Esophagus muscularis mucosa (tissue), 4 donors: ENCODE data around the gene SPEF2. TPM values are rescaled to one million over a fixed set of nuclear protein-coding genes. Genes with fewer than 3 reads are reported as not detected.

Experiments
- DNase-seq: peaks from one replicate; pipeline ENCODE4 v3.0.0-alpha.2; 2017; ENCODE audit errors: extremely low spot score
- H3K27ac ChIP-seq, 4 donors: fragments of 200-600 bp; sonication (generic); replicated peaks in 1 of 4; 1 replicate in 3 of 4; 2 replicates in 1 of 4; pipeline ENCODE4 v1.5.1; 2016 to 2019; ENCODE audit warnings: mild to moderate bottlenecking in 1 of 4
- H3K27me3 ChIP-seq, 4 donors: fragments of 200-600 bp; sonication (generic); one replicate each; pipeline versions ENCODE4 v1.5.1 to v1.6.0; 2016 to 2019
- H3K36me3 ChIP-seq, 4 donors: fragments of 200-600 bp; sonication (generic); one replicate each; pipeline ENCODE4 v1.5.1; 2016 to 2019
- H3K4me1 ChIP-seq, 4 donors: fragments of 200-600 bp; sonication (generic); one replicate each; pipeline ENCODE4 v1.5.1; 2016 to 2019
- H3K4me3 ChIP-seq, 4 donors: fragments of 200-600 bp; sonication (generic); 1 replicate in 2 of 4; 2 replicates in 2 of 4; pipeline ENCODE4 v1.5.1; 2016 to 2019; ENCODE audit warnings: mild to moderate bottlenecking in 4 of 4, moderate library complexity in 1 of 4
- H3K9me3 ChIP-seq, 4 donors: fragments of 200-600 bp; sonication (generic); 1 replicate in 3 of 4; 2 replicates in 1 of 4; pipeline ENCODE4 v1.5.1; 2016 to 2019
- EP300 ChIP-seq: sonication (generic); formaldehyde crosslinking; IDR thresholded peaks from one replicate; pipeline ENCODE4 v1.6.1; 2017; ENCODE audit warnings: antibody characterized with exemption
- POLR2A ChIP-seq: fragments of 450-650 bp; IDR thresholded peaks from one replicate; pipeline ENCODE4 v1.6.1; 2017; ENCODE audit warnings: antibody characterized with exemption, moderate library complexity, mild to moderate bottlenecking, low read depth
- POLR2AphosphoS5 ChIP-seq, 2 donors: sonication (generic); formaldehyde crosslinking; IDR thresholded peaks; one replicate each; pipeline ENCODE4 v1.6.1; 2017; ENCODE audit warnings: antibody characterized with exemption in 2 of 2
- WGBS: methylation state at CpG from one replicate; pipeline ENCODE4 v1.1.5; 2018; 5-methylcytosine and 5-hydroxymethylcytosine counted together
- intact Hi-C: fragments of 100-400 bp; cut with DNase I; formaldehyde crosslinking; loops from one replicate; pipeline ENCODE4 v1.15.1; 2023
- total RNA-seq, 4 donors: library from RNA; depleted of rRNA; stranded (reverse); fragments of >200 nt; gene quantifications; one replicate each; pipeline versions ENCODE4 v1.1.0 to v1.2.1, GENCODE V29; 2016
- TF ChIP-seq, protein P1 (sequence below), 3 experiments: fragments of 200-600 bp in 2 of 3; fragments of 450-650 bp in 1 of 3; sonication (generic) in 2 of 3; IDR thresholded peaks; one replicate each; pipeline ENCODE4 v1.5.1; 2017 to 2019; ENCODE audit warnings: antibody characterized with exemption in 3 of 3, mild to moderate bottlenecking in 2 of 3, moderate library complexity in 1 of 3

The SPEF2 gene
- total RNA-seq, 4 donors from 2014 or later: 2.8 to 4.6 (median 3.1) TPM

DNA sequence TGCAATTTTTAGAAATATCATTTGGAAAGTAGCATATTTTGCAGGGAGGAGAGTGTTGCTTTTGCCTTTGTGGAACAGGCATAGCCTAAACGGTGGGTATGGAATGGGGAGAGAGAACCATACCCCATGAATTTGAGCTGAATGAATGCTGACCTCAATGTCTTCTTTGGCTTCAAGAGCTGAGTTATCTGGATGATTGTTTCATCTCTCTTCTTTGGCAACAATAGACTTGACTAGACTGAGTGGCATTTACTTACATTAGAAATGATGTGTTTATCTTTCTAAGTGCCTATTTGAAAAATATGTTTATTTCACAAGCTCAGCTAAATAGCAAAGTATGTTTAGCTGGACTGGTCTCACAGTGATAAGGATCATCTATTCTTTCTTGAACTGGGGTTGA, 42.8 kb downstream of the SPEF2 start:
- no peaks in the 10 kb centered on the region for H3K4me1 ChIP-seq
- 77% methylated on average over 1 of the region's 1 CpG for WGBS
- TF ChIP-seq, protein P1, sequence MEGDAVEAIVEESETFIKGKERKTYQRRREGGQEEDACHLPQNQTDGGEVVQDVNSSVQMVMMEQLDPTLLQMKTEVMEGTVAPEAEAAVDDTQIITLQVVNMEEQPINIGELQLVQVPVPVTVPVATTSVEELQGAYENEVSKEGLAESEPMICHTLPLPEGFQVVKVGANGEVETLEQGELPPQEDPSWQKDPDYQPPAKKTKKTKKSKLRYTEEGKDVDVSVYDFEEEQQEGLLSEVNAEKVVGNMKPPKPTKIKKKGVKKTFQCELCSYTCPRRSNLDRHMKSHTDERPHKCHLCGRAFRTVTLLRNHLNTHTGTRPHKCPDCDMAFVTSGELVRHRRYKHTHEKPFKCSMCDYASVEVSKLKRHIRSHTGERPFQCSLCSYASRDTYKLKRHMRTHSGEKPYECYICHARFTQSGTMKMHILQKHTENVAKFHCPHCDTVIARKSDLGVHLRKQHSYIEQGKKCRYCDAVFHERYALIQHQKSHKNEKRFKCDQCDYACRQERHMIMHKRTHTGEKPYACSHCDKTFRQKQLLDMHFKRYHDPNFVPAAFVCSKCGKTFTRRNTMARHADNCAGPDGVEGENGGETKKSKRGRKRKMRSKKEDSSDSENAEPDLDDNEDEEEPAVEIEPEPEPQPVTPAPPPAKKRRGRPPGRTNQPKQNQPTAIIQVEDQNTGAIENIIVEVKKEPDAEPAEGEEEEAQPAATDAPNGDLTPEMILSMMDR (IDR thresholded peaks at IDR 0.05): no peak
- TF ChIP-seq POLR2A: no peak
- no peak for TF ChIP-seq POLR2AphosphoS5 (IDR thresholded peaks at IDR 0.05)
- TF ChIP-seq EP300: no peak
- intact Hi-C loops: no loop called here
- H3K27ac ChIP-seq: no peak overlapping the region
- H3K4me3 ChIP-seq: no peak overlapping the region
- DNase-seq: no peak
- no peaks in the 10 kb centered on the region for H3K27me3 ChIP-seq
- no peaks in the 10 kb centered on the region for H3K36me3 ChIP-seq
- H3K9me3 ChIP-seq: no peaks in the 10 kb centered on the region

DNA sequence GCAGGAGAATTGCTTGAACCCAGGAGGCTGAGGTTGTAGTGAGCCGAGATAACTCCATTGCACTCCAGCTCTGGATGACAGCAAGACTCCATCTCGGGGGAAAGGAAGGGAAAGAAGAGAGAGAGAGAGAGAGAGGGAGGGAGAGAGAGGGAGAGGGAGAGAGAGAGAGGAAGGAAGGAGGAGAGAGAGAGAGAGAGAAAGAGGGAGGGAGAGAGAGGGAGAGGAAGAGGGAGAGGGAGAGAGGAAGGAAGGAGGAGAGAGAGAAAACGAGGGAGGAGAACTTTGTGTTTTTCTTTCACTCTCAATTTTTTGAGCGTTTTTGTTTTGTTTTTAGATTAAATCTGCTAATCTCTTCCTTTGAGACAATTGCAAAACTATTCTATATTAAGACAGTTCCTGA, 46.9 kb downstream of the SPEF2 start:
- 78% methylated on average over 4 of the region's 4 CpGs for WGBS
- Histone ChIP-seq H3K36me3 (no peaks in the 10 kb centered on the region), H3K27me3 (no peaks in the 10 kb centered on the region), H3K4me1 (no peaks in the 10 kb centered on the region), H3K27ac (no peak overlapping the region), H3K4me3 (no peak overlapping the region), H3K9me3 (no peaks in the 10 kb centered on the region)
- DNase-seq: no peak
- TF ChIP-seq POLR2AphosphoS5 (IDR thresholded peaks at IDR 0.05) (no peak), EP300 (no peak), POLR2A (no peak)
- TF ChIP-seq, protein P1 (IDR thresholded peaks at IDR 0.05): no peak
- intact Hi-C loops: no loop called here

DNA sequence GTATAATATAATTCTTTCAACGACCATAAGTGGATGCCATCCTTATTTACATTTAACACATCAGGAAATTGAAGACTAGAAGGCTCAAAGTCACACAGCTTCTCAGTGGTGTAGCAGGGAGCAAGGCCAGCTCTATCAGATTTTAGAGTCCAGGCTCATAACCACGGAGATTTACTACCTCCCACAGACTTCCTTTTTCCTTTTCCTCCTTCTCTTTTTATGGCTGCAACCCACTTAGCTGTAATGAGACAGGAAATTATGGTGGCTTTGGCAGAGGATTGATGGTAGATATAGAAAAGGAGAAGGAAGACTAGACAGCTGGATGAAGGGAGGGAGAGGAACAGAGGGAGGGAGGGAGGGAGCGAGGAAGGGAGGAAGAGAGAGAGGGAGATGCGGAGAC, 47.4 kb downstream of the SPEF2 start:
- TF ChIP-seq POLR2A: no peak
- no peak for TF ChIP-seq POLR2AphosphoS5 (IDR thresholded peaks at IDR 0.05)
- TF ChIP-seq EP300: no peak
- TF ChIP-seq, protein P1 (IDR thresholded peaks at IDR 0.05): no peak
- no peaks in the 10 kb centered on the region for H3K27me3 ChIP-seq
- DNase-seq: no peak
- no peak overlapping the region for H3K27ac ChIP-seq
- WGBS: 60% methylated on average over 4 of the region's 4 CpGs
- intact Hi-C loops: no loop called here
- H3K36me3 ChIP-seq: no peaks in the 10 kb centered on the region
- H3K9me3 ChIP-seq: no peaks in the 10 kb centered on the region
- H3K4me3 ChIP-seq: no peak overlapping the region
- H3K4me1 ChIP-seq: no peaks in the 10 kb centered on the region

DNA sequence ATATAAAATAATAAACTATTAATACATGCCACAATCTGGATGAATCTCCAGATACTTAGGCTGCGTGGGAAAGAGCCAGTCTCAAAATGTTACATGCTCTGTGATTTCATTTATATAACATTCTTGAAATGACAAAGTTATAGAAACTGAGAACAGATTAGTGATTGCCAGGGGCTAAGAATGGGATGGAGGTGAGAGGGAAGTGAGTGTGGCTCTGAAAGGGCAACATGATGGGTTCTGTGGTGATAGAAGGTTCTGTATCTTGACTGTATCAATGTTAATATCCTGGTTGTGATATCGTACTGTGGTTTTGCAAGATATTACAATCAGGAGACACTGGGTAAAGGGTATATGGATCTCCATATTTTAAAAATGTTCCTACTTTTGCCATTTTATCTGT, 50.7 kb downstream of the SPEF2 start:
- no peaks in the 10 kb centered on the region for H3K27me3 ChIP-seq
- no peak for DNase-seq

More for the DNA sequence above, 50.7 kb downstream of the SPEF2 start:
- no peaks in the 10 kb centered on the region for H3K36me3 ChIP-seq
- no peak overlapping the region for H3K27ac ChIP-seq
- 89% methylated on average over 2 of the region's 2 CpGs for WGBS
- no peak for TF ChIP-seq POLR2AphosphoS5 (IDR thresholded peaks at IDR 0.05)
- no peak for TF ChIP-seq EP300
- TF ChIP-seq, protein P1 (IDR thresholded peaks at IDR 0.05): no peak
- no peak for TF ChIP-seq POLR2A
- H3K4me3 ChIP-seq: no peak overlapping the region
- no peaks in the 10 kb centered on the region for H3K9me3 ChIP-seq
- intact Hi-C loops: no loop called here
- peaks cover 4 to 7% (median 6%) of the 10 kb centered on the region in 4 donors for H3K4me1 ChIP-seq
